Skeletal muscle satellite cell (primary cell): ENCODE results near the gene HSD17B2.
"Not testable (repeated sequence)": the region's sequence is repeated elsewhere in the genome, so short reads cannot be mapped to it uniquely, and the experiment has no call there.

Experiments
- H3K27me3 ChIP-seq: 2 replicates; pipeline ENCODE4 v1.7.0; 2013; ENCODE audit warnings: low read length; ENCODE audit not compliant: control insufficient read depth, insufficient read depth
- H3K36me3 ChIP-seq: 2 replicates; pipeline ENCODE4 v1.7.0; 2013; ENCODE audit warnings: mild to moderate bottlenecking, control low read depth, low read length; ENCODE audit not compliant: insufficient read depth
- H3K4me1 ChIP-seq: 2 replicates; pipeline ENCODE4 v1.7.0; 2013; ENCODE audit warnings: low read length; ENCODE audit not compliant: control insufficient read depth, insufficient read depth
- H3K4me2 ChIP-seq: 2 replicates; pipeline ENCODE4 v1.7.0; 2013; ENCODE audit warnings: mild to moderate bottlenecking, low read length
- H3K4me3 ChIP-seq: 2 replicates; pipeline ENCODE4 v1.7.0; 2013; ENCODE audit warnings: low read length
- H3K9ac ChIP-seq: 2 replicates; pipeline ENCODE4 v1.7.0; 2013; ENCODE audit warnings: mild to moderate bottlenecking, low read depth, low read length, moderate library complexity
- H3K9me3 ChIP-seq: replicated peaks from 2 replicates; pipeline ENCODE4 v1.7.0; 2013; ENCODE audit warnings: mild to moderate bottlenecking, control low read depth, low read length

Gene HSD17B2

GRCh38 chr16:82085011-82085779 is 50.1 kb downstream of the HSD17B2 start:
- peaks cover 8% of the 10 kb centered on the region for H3K4me1 ChIP-seq
- H3K9me3 ChIP-seq: no peaks in the 10 kb centered on the region
- no peak overlapping the region for H3K4me3 ChIP-seq
- no peaks in the 10 kb centered on the region for H3K36me3 ChIP-seq
- no peak overlapping the region for H3K9ac ChIP-seq
- peaks cover 8% of the 10 kb centered on the region for H3K27me3 ChIP-seq
- no peak overlapping the region for H3K4me2 ChIP-seq

- H3K36me3 ChIP-seq: no peaks in the 10 kb centered on the region
- no peak overlapping the region for H3K9ac ChIP-seq
Observed at GRCh38 chr16:82088483-82088882, 53.4 kb downstream of the HSD17B2 start.

GRCh38 chr16:82091241-82091640 is 56.2 kb downstream of the HSD17B2 start:
- H3K27me3 ChIP-seq: peaks cover 9% of the 10 kb centered on the region
- peaks cover 18% of the 10 kb centered on the region for H3K4me1 ChIP-seq
- no peaks in the 10 kb centered on the region for H3K36me3 ChIP-seq
- no peak overlapping the region for H3K4me3 ChIP-seq
- no peaks in the 10 kb centered on the region for H3K9me3 ChIP-seq
- H3K4me2 ChIP-seq: no peak overlapping the region
- no peak overlapping the region for H3K9ac ChIP-seq

More at GRCh38 chr16:82088483-82088882, 53.4 kb downstream of the HSD17B2 start:
- Histone ChIP-seq H3K4me2 (no peak overlapping the region), H3K27me3 (no peaks in the 10 kb centered on the region), H3K4me3 (no peak overlapping the region), H3K4me1 (peaks cover 16% of the 10 kb centered on the region), H3K9me3 (no peaks in the 10 kb centered on the region)

- no peak overlapping the region for H3K4me3 ChIP-seq
- peaks cover 18% of the 10 kb centered on the region for H3K4me1 ChIP-seq
- no peak overlapping the region for H3K9ac ChIP-seq
- H3K9me3 ChIP-seq: no peaks in the 10 kb centered on the region
- H3K36me3 ChIP-seq: no peaks in the 10 kb centered on the region
- H3K4me2 ChIP-seq: no peak overlapping the region
- H3K27me3 ChIP-seq: peaks cover 9% of the 10 kb centered on the region
Observed at GRCh38 chr16:82092711-82093110, 57.7 kb downstream of the HSD17B2 start.

- H3K4me2 ChIP-seq: no peak overlapping the region
- H3K4me3 ChIP-seq: no peak overlapping the region
- no peaks in the 10 kb centered on the region for H3K9me3 ChIP-seq
Observed at GRCh38 chr16:82093666-82094300, 58.7 kb downstream of the HSD17B2 start.

GRCh38 chr16:82094942-82095540 is 60.0 kb downstream of the HSD17B2 start:
- Histone ChIP-seq H3K9ac (no peak overlapping the region), H3K4me2 (no peak overlapping the region), H3K36me3 (no peaks in the 10 kb centered on the region), H3K9me3 (no peaks in the 10 kb centered on the region), H3K27me3 (peaks cover 9% of the 10 kb centered on the region), H3K4me1 (peaks cover 18% of the 10 kb centered on the region), H3K4me3 (no peak overlapping the region)

More at GRCh38 chr16:82093666-82094300, 58.7 kb downstream of the HSD17B2 start:
- H3K27me3 ChIP-seq: peaks cover 9% of the 10 kb centered on the region
- no peaks in the 10 kb centered on the region for H3K36me3 ChIP-seq
- peaks cover 18% of the 10 kb centered on the region for H3K4me1 ChIP-seq
- no peak overlapping the region for H3K9ac ChIP-seq

GRCh38 chr16:82096641-82097040 is 61.6 kb downstream of the HSD17B2 start:
- Histone ChIP-seq H3K4me3 (no peak overlapping the region), H3K4me1 (peaks cover 11% of the 10 kb centered on the region), H3K9me3 (no peaks in the 10 kb centered on the region), H3K9ac (no peak overlapping the region), H3K4me2 (no peak overlapping the region), H3K27me3 (peaks cover 14% of the 10 kb centered on the region), H3K36me3 (no peaks in the 10 kb centered on the region)

GRCh38 chr16:82105107-82105506 is 70.1 kb downstream of the HSD17B2 start:
- H3K9me3 ChIP-seq: no peaks in the 10 kb centered on the region
- peaks cover 21% of the 10 kb centered on the region for H3K27me3 ChIP-seq
- no peaks in the 10 kb centered on the region for H3K4me1 ChIP-seq
- no peak overlapping the region for H3K4me3 ChIP-seq
- H3K36me3 ChIP-seq: no peaks in the 10 kb centered on the region
- H3K4me2 ChIP-seq: no peak overlapping the region
- no peak overlapping the region for H3K9ac ChIP-seq

- Histone ChIP-seq H3K27me3 (peaks cover 13% of the 10 kb centered on the region), H3K4me2 (no peak overlapping the region), H3K36me3 (no peaks in the 10 kb centered on the region), H3K9ac (no peak overlapping the region), H3K4me1 (no peaks in the 10 kb centered on the region), H3K4me3 (no peak overlapping the region), H3K9me3 (no peaks in the 10 kb centered on the region)
Observed at GRCh38 chr16:82108100-82108499, 73.0 kb downstream of the HSD17B2 start.

- Histone ChIP-seq H3K9ac (no peak overlapping the region), H3K27me3 (peaks cover 13% of the 10 kb centered on the region), H3K4me3 (no peak overlapping the region), H3K9me3 (no peaks in the 10 kb centered on the region), H3K4me1 (no peaks in the 10 kb centered on the region), H3K4me2 (no peak overlapping the region), H3K36me3 (no peaks in the 10 kb centered on the region)
Observed at GRCh38 chr16:82108774-82109173, 73.7 kb downstream of the HSD17B2 start.

GRCh38 chr16:82109266-82109665 is 74.2 kb downstream of the HSD17B2 start:
- H3K36me3 ChIP-seq, H3K4me2 ChIP-seq, H3K9me3 ChIP-seq, H3K4me3 ChIP-seq, H3K4me1 ChIP-seq, H3K9ac ChIP-seq: not testable (repeated sequence)
- peaks cover 13% of the 10 kb centered on the region for H3K27me3 ChIP-seq
